HCT116 (cell line): ENCODE measurements around the gene TBC1D13. TPM values are rescaled to one million over a fixed set of nuclear protein-coding genes. Genes with fewer than 3 reads are reported as not detected.

ENCODE experiments used
- ATAC-seq: fragments of 200-7000 bp; cut with Tn5 transposase; 2 replicates; pipeline ENCODE4 v1.9.1; 2020; ENCODE audit warnings: mild to moderate bottlenecking, moderate library complexity
- BruUV-seq: library from RNA; stranded (reverse); fragments of 400-500 nt; replicated peaks from 2 replicates; lab custom pipeline; 2021; lab: Mats Ljungman, UMichigan
- CTCF ChIA-PET: fragments of 300-600 bp; sonication (Branson Sonifier 250); formaldehyde crosslinking; loops from one replicate; lab custom pipeline; 2021; ENCODE audit warnings: antibody characterized with exemption; lab: Charles Lee
- POLR2A ChIA-PET: fragments of 300-600, 350-600 bp; sonication (Branson Sonifier 250); formaldehyde crosslinking; loops from one replicate; lab custom pipeline; 2021; ENCODE audit warnings: antibody characterized with exemption; lab: Charles Lee
- RAD21 ChIA-PET, 2 experiments: fragments of 300-600 bp; sonication (Branson Sonifier 250); formaldehyde crosslinking; loops; one replicate each; lab custom pipeline; 2023; ENCODE audit warnings: low total read pairs in 2 of 2; ENCODE audit not compliant: uncharacterized antibody in 2 of 2, unreplicated experiment in 2 of 2, low non-redundant PET in 1 of 2; lab: Charles Lee
- DNase-seq: peaks from one replicate; pipeline ENCODE4 v3.0.0-alpha.2; 2010; ENCODE audit warnings: low read depth, low spot score
- H2AFZ ChIP-seq: fragments of 200-600 bp; shearing (Covaris generic), sonication (generic); 2 replicates; pipeline ENCODE4 v1.6.1; 2017; ENCODE audit warnings: low read depth, mixed run types, mixed read lengths, antibody characterized with exemption, low read length; ENCODE audit not compliant: poor library complexity, severe bottlenecking
- H3K27ac ChIP-seq: 2 replicates; pipeline ENCODE4 v1.5.1; 2012; ENCODE audit warnings: low read depth, low read length
- H3K27me3 ChIP-seq: fragments of 200-600 bp; sonication (generic); 2 replicates; pipeline ENCODE4 v1.6.1; 2016; ENCODE audit warnings: mixed run types, low read length, mixed read lengths; ENCODE audit not compliant: insufficient read depth
- H3K36me3 ChIP-seq, 2 experiments: fragments of 200-500 bp in 1 of 2; fragments of 200-600 bp in 1 of 2; sonication (Bioruptor generic) in 1 of 2; sonication (generic) in 1 of 2; 2 replicates each; pipeline versions ENCODE4 v1.5.1 to v1.6.1; 2014 to 2016; ENCODE audit warnings: low read length in 2 of 2, inconsistent platforms in 1 of 2, mixed read lengths in 1 of 2, mixed run types in 1 of 2; ENCODE audit not compliant: insufficient read depth in 2 of 2, control insufficient read depth in 1 of 2
- H3K4me1 ChIP-seq, 2 experiments: fragments of 200-600 bp in 1 of 2; sonication (generic) in 1 of 2; 2 replicates each; pipeline versions ENCODE4 v1.5.1 to v1.6.1; 2012 to 2017; ENCODE audit warnings: low read length in 2 of 2, inconsistent platforms in 1 of 2, mild to moderate bottlenecking in 1 of 2, mixed read lengths in 1 of 2, mixed run types in 1 of 2, moderate library complexity in 1 of 2; ENCODE audit not compliant: insufficient read depth in 2 of 2, control insufficient read depth in 1 of 2
- H3K4me2 ChIP-seq: fragments of 200-600 bp; sonication (generic); 2 replicates; pipeline ENCODE4 v1.6.1; 2017; ENCODE audit warnings: mixed run types, low read length, mixed read lengths
- H3K4me3 ChIP-seq, 2 experiments: fragments of 200-600 bp in 1 of 2; sonication (generic) in 1 of 2; replicated peaks in 1 of 2; 2 replicates each; pipeline ENCODE4 v1.5.1; 2011 to 2016; ENCODE audit warnings: low read length in 2 of 2, control low read depth in 1 of 2, low read depth in 1 of 2, mild to moderate bottlenecking in 1 of 2, mixed read lengths in 1 of 2, mixed run types in 1 of 2
- H3K79me2 ChIP-seq: fragments of 200-600 bp; sonication (generic); 2 replicates; pipeline ENCODE4 v1.6.1; 2017; ENCODE audit warnings: mild to moderate bottlenecking, mixed run types, low read length, moderate library complexity, mixed read lengths; ENCODE audit not compliant: insufficient read depth
- H3K9ac ChIP-seq: fragments of 200-600 bp; sonication (generic); 2 replicates; pipeline ENCODE4 v1.6.1; 2016; ENCODE audit warnings: low read length, mixed read lengths
- H3K9me2 ChIP-seq: fragments of 200-600 bp; sonication (generic), shearing (Covaris generic); 2 replicates; pipeline ENCODE4 v1.6.1; 2017; ENCODE audit warnings: mixed run types, mild to moderate bottlenecking, moderate library complexity; ENCODE audit not compliant: insufficient read depth
- H3K9me3 ChIP-seq, 2 experiments: fragments of 200-500 bp in 1 of 2; fragments of 200-600 bp in 1 of 2; sonication (Bioruptor generic) in 1 of 2; sonication (generic) in 1 of 2; 2 replicates each; pipeline ENCODE4 v1.6.1; 2014 to 2017; ENCODE audit warnings: low read length in 2 of 2, mixed read lengths in 2 of 2, inconsistent platforms in 1 of 2, low read depth in 1 of 2, mild to moderate bottlenecking in 1 of 2, mixed run types in 1 of 2, moderate library complexity in 1 of 2; ENCODE audit not compliant: control insufficient read depth in 1 of 2, insufficient read depth in 1 of 2
- H4K20me1 ChIP-seq: fragments of 200-600 bp; sonication (generic), shearing (Covaris generic); 2 replicates; pipeline ENCODE4 v1.6.1; 2017; ENCODE audit warnings: mixed run types, mild to moderate bottlenecking, moderate library complexity; ENCODE audit not compliant: insufficient read depth
- CBX3 ChIP-seq: IDR thresholded peaks from 2 replicates; pipeline ENCODE4 v1.6.1; 2012; ENCODE audit warnings: low read depth
- CEBPB ChIP-seq: IDR thresholded peaks from 2 replicates; pipeline ENCODE4 v1.6.1; 2012; ENCODE audit warnings: low read depth
- ELF1 ChIP-seq: IDR thresholded peaks from 2 replicates; pipeline ENCODE4 v1.6.1; 2012; ENCODE audit warnings: low read depth, borderline replicate concordance
- EZH2 ChIP-seq: fragments of 200-600 bp; sonication (generic); IDR thresholded peaks from 2 replicates; pipeline ENCODE4 v1.6.1; 2017; ENCODE audit warnings: antibody characterized with exemption, mixed run types
- FOSL1 ChIP-seq: IDR thresholded peaks from 2 replicates; pipeline ENCODE4 v1.6.1; 2012; ENCODE audit warnings: low read depth
- JUND ChIP-seq: IDR thresholded peaks from 2 replicates; pipeline ENCODE4 v1.6.1; 2012
- POLR2A ChIP-seq: IDR thresholded peaks from 2 replicates; pipeline ENCODE4 v1.7.0; 2011; ENCODE audit warnings: borderline replicate concordance; ENCODE audit not compliant: insufficient read depth, insufficient read length; ENCODE audit errors: extremely low read depth
- RAD21 ChIP-seq: IDR thresholded peaks from 2 replicates; pipeline ENCODE4 v1.6.1; 2012; ENCODE audit warnings: low read depth, mild to moderate bottlenecking
- SIN3A ChIP-seq: IDR thresholded peaks from 2 replicates; pipeline ENCODE4 v1.6.1; 2012; ENCODE audit warnings: low read depth
- SP1 ChIP-seq: IDR thresholded peaks from 2 replicates; pipeline ENCODE4 v1.6.1; 2012; ENCODE audit warnings: low read depth
- SRF ChIP-seq: IDR thresholded peaks from 2 replicates; pipeline ENCODE4 v1.6.1; 2012; ENCODE audit warnings: low read depth
- YY1 ChIP-seq: IDR thresholded peaks from 2 replicates; pipeline ENCODE4 v1.6.1; 2011; ENCODE audit warnings: low read length, low read depth, moderate library complexity, mild to moderate bottlenecking; ENCODE audit not compliant: insufficient replicate concordance; ENCODE audit errors: extremely low read depth
- ZNF274 ChIP-seq: fragments of 200-500 bp; sonication (Bioruptor generic); IDR thresholded peaks from 2 replicates; pipeline ENCODE4 v1.6.1; 2014; ENCODE audit warnings: mild to moderate bottlenecking, low read depth, low read length, inconsistent platforms
- intact Hi-C: fragments of 100-400 bp; cut with micrococcal nuclease; formaldehyde crosslinking; loops from 2 replicates; pipeline ENCODE4 v1.10.0; 2022
- total RNA-seq: library from RNA; stranded (reverse); gene quantifications from one replicate; pipeline ENCODE4 v1.2.1, GENCODE V29; 2021; ENCODE audit not compliant: unreplicated experiment
- TF ChIP-seq, protein P1 (sequence below): IDR thresholded peaks from 2 replicates; pipeline ENCODE4 v1.6.1; 2012; ENCODE audit warnings: low read depth
- TF ChIP-seq, protein P2 (sequence below): IDR thresholded peaks from 2 replicates; pipeline ENCODE4 v1.6.1; 2011; ENCODE audit warnings: mild to moderate bottlenecking, low read length, moderate library complexity; ENCODE audit not compliant: insufficient replicate concordance; ENCODE audit errors: extremely low read depth
- TF ChIP-seq, protein P3 (sequence below): IDR thresholded peaks from 2 replicates; pipeline ENCODE4 v1.6.1; 2012
- TF ChIP-seq, protein P4 (sequence below): IDR thresholded peaks from 2 replicates; pipeline ENCODE4 v1.6.1; 2012

Gene TBC1D13
- total RNA-seq, 1 experiment from 2014 or later: 17.5 TPM

DNA sequence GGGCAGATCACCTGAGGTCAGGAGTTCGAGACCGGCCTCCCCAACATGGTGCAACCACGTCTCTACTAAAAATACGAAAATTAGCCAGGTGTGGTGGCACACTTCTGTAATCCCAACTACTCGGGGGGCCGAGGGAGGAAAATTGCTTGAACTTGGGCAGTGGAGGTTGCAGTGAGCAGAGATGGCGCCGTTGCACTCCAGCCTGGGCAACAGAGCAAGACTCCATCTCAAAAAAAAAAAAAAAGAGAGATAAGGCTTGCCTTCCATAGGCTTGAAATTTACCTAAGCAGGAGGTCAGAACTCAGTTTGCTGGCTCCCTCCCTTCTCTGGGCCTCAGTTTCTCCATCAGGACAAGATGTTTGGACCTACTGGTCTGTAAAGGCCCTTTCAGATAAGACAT, 41.2 kb downstream of the TBC1D13 start:
- Histone ChIP-seq H3K4me3 (peak overlapping the region; percentile 95 to 97), H3K9me2 (no peaks in the 10 kb centered on the region), H3K79me2 (peaks cover 25% of the 10 kb centered on the region), H3K36me3 (peaks cover 21 to 22% of the 10 kb centered on the region in 2 experiments; a peak in 3 of 4 replicates), H4K20me1 (0 out of 2 replicates have a peak, but pooled peaks cover 5% of the 10 kb centered on the region), H3K4me1 (peaks cover 11 to 17% of the 10 kb centered on the region in 2 experiments), H3K9ac (0 out of 2 replicates have a peak overlapping the region, but pooled peaks have one; percentile 97), H3K9me3 (no peaks in the 10 kb centered on the region), H3K27me3 (no peaks in the 10 kb centered on the region), H2AFZ (no peak overlapping the region), H3K27ac (peak overlapping the region; percentile 78), H3K4me2 (peak overlapping the region; percentile 90)
- ChIA-PET RAD21 (no interaction called here), CTCF (interaction anchor here (1.0 kb wide), 1 partner anchor 10 kb away, joined by 3 read pairs; the partner anchor contains the start of gene ENDOG), POLR2A (interaction anchor here (1.2 kb wide), 1 partner anchor 50 kb away, joined by 3 read pairs; no protein-coding TSS in a partner anchor)
- intact Hi-C loops: no loop called here
- no peak for ATAC-seq
- TF ChIP-seq CBX3: no peak
- TF ChIP-seq, protein P1, sequence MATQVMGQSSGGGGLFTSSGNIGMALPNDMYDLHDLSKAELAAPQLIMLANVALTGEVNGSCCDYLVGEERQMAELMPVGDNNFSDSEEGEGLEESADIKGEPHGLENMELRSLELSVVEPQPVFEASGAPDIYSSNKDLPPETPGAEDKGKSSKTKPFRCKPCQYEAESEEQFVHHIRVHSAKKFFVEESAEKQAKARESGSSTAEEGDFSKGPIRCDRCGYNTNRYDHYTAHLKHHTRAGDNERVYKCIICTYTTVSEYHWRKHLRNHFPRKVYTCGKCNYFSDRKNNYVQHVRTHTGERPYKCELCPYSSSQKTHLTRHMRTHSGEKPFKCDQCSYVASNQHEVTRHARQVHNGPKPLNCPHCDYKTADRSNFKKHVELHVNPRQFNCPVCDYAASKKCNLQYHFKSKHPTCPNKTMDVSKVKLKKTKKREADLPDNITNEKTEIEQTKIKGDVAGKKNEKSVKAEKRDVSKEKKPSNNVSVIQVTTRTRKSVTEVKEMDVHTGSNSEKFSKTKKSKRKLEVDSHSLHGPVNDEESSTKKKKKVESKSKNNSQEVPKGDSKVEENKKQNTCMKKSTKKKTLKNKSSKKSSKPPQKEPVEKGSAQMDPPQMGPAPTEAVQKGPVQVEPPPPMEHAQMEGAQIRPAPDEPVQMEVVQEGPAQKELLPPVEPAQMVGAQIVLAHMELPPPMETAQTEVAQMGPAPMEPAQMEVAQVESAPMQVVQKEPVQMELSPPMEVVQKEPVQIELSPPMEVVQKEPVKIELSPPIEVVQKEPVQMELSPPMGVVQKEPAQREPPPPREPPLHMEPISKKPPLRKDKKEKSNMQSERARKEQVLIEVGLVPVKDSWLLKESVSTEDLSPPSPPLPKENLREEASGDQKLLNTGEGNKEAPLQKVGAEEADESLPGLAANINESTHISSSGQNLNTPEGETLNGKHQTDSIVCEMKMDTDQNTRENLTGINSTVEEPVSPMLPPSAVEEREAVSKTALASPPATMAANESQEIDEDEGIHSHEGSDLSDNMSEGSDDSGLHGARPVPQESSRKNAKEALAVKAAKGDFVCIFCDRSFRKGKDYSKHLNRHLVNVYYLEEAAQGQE: no peak
- TF ChIP-seq, protein P2, sequence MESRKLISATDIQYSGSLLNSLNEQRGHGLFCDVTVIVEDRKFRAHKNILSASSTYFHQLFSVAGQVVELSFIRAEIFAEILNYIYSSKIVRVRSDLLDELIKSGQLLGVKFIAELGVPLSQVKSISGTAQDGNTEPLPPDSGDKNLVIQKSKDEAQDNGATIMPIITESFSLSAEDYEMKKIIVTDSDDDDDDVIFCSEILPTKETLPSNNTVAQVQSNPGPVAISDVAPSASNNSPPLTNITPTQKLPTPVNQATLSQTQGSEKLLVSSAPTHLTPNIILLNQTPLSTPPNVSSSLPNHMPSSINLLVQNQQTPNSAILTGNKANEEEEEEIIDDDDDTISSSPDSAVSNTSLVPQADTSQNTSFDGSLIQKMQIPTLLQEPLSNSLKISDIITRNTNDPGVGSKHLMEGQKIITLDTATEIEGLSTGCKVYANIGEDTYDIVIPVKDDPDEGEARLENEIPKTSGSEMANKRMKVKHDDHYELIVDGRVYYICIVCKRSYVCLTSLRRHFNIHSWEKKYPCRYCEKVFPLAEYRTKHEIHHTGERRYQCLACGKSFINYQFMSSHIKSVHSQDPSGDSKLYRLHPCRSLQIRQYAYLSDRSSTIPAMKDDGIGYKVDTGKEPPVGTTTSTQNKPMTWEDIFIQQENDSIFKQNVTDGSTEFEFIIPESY: no peak
- no peak for TF ChIP-seq RAD21
- TF ChIP-seq SP1: no peak
- TF ChIP-seq FOSL1: no peak
- TF ChIP-seq, protein P3, sequence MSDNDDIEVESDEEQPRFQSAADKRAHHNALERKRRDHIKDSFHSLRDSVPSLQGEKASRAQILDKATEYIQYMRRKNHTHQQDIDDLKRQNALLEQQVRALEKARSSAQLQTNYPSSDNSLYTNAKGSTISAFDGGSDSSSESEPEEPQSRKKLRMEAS: no peak
- TF ChIP-seq, protein P4, sequence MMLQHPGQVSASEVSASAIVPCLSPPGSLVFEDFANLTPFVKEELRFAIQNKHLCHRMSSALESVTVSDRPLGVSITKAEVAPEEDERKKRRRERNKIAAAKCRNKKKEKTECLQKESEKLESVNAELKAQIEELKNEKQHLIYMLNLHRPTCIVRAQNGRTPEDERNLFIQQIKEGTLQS: no peak
- TF ChIP-seq ELF1: no peak
- no peak for TF ChIP-seq POLR2A
- TF ChIP-seq JUND: no peak
- no peak for TF ChIP-seq SRF
- no peak for TF ChIP-seq CEBPB
- TF ChIP-seq EZH2: no peak
- TF ChIP-seq YY1: no peak
- no peak for TF ChIP-seq SIN3A
- no peak for TF ChIP-seq ZNF274
- no peak for DNase-seq
- BruUV-seq: no TSS peak
